ENCODE data around the gene CTXN1.
"Not testable (repeated sequence)": the region's sequence is repeated elsewhere in the genome, so short reads cannot be mapped to it uniquely, and the experiment has no call there.

The CTXN1 gene

DNA sequence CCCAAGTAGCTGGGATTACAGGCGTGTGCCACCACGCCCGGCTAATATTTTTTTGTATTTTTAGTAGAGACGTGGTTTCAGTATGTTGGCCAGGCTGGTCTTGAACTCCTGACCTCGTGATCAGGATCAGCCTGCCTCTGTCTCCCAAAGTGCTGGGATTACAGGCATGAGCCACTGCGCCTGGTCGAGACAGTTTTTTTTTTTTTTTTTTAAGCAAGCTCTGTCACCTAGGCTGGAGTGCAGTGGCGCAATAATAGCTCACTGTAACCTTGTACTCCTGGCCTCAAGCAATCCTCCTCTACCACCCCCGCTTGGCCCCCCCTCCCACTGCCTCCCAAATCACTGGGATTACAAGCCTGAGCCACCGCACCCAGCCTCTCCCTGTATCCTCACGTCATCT is 28.6 kb downstream of the CTXN1 start:
- Histone ChIP-seq H3K79me2 (ENCODE audit: control insufficient read depth, insufficient read depth, low read length, unreplicated experiment) (no peaks in the 10 kb centered on the region), H3K4me1 (ENCODE audit: control insufficient read depth, insufficient read depth, low read length, unreplicated experiment) (no peaks in the 10 kb centered on the region), H3K27ac (ENCODE audit: low read depth, low read length) (no peak overlapping the region), H3K27me3 (ENCODE audit: insufficient read depth, low read length) (no peaks in the 10 kb centered on the region), H3K36me3 (ENCODE audit: insufficient read depth, low read length) (no peaks in the 10 kb centered on the region), H3K4me3 (ENCODE audit: low read depth, low read length) (no peak overlapping the region), H2AFZ (ENCODE audit: low read length, unreplicated experiment) (no peak overlapping the region)

DNA sequence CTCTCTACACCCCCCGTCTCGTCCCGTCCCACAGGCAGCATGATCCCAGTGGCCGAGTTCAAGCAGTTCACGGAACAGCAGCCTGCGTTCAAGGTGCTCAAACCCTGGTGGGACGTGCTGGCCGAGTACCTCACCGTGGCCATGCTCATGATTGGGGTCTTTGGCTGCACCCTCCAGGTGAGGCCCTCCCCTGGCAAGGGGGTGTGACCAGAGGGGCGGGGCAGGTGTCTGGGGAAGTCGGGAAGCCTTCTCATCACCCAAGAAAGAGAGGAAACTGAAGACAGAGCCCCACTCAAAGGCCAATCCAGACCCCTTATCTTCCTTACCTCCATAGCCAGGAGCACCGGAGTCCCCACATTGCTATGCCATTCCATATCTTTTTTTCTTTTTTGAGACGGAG is 30.4 kb downstream of the CTXN1 start:
- no peaks in the 10 kb centered on the region for H3K36me3 ChIP-seq (ENCODE audit: insufficient read depth, low read length)
- no peaks in the 10 kb centered on the region for H3K79me2 ChIP-seq (ENCODE audit: control insufficient read depth, insufficient read depth, low read length, unreplicated experiment)
- no peaks in the 10 kb centered on the region for H3K27me3 ChIP-seq (ENCODE audit: insufficient read depth, low read length)
- H3K4me1 ChIP-seq (ENCODE audit: control insufficient read depth, insufficient read depth, low read length, unreplicated experiment), result no peaks in the 10 kb centered on the region
- H2AFZ ChIP-seq (ENCODE audit: low read length, unreplicated experiment), result no peak overlapping the region
- no peak overlapping the region for H3K4me3 ChIP-seq (ENCODE audit: low read depth, low read length)
- no peak overlapping the region for H3K27ac ChIP-seq (ENCODE audit: low read depth, low read length)

GRCh38 chr19:7894612-7895309 is 31.2 kb downstream of the CTXN1 start:
- no peaks in the 10 kb centered on the region for H3K36me3 ChIP-seq (ENCODE audit: insufficient read depth, low read length)
- no peaks in the 10 kb centered on the region for H3K27me3 ChIP-seq (ENCODE audit: insufficient read depth, low read length)
- H3K79me2 ChIP-seq (ENCODE audit: control insufficient read depth, insufficient read depth, low read length, unreplicated experiment), result peaks cover 3% of the 10 kb centered on the region
- H3K4me1 ChIP-seq (ENCODE audit: control insufficient read depth, insufficient read depth, low read length, unreplicated experiment), result no peaks in the 10 kb centered on the region
- no peak overlapping the region for H2AFZ ChIP-seq (ENCODE audit: low read length, unreplicated experiment)
- H3K27ac ChIP-seq (ENCODE audit: low read depth, low read length), result no peak overlapping the region
- H3K4me3 ChIP-seq (ENCODE audit: low read depth, low read length), result no peak overlapping the region

- H3K4me1 ChIP-seq (ENCODE audit: control insufficient read depth, insufficient read depth, low read length, unreplicated experiment); H3K36me3 ChIP-seq (ENCODE audit: insufficient read depth, low read length); H3K27ac ChIP-seq (ENCODE audit: low read depth, low read length); H3K79me2 ChIP-seq (ENCODE audit: control insufficient read depth, insufficient read depth, low read length, unreplicated experiment); H3K4me3 ChIP-seq (ENCODE audit: low read depth, low read length); H3K27me3 ChIP-seq (ENCODE audit: insufficient read depth, low read length); H2AFZ ChIP-seq (ENCODE audit: low read length, unreplicated experiment): not testable (repeated sequence)
Observed at GRCh38 chr19:7893362-7894101, 32.4 kb downstream of the CTXN1 start.

GRCh38 chr19:7888826-7889217 is 37.1 kb downstream of the CTXN1 start:
- no peaks in the 10 kb centered on the region for H3K4me1 ChIP-seq (ENCODE audit: control insufficient read depth, insufficient read depth, low read length, unreplicated experiment)
- no peaks in the 10 kb centered on the region for H3K27me3 ChIP-seq (ENCODE audit: insufficient read depth, low read length)
- H2AFZ ChIP-seq (ENCODE audit: low read length, unreplicated experiment), result peak overlapping the region; percentile 23
- peak overlapping the region; percentile 92 for H3K4me3 ChIP-seq (ENCODE audit: low read depth, low read length)
- no peaks in the 10 kb centered on the region for H3K36me3 ChIP-seq (ENCODE audit: insufficient read depth, low read length)
- H3K27ac ChIP-seq (ENCODE audit: low read depth, low read length), result no peak overlapping the region
- peaks cover 3% of the 10 kb centered on the region for H3K79me2 ChIP-seq (ENCODE audit: control insufficient read depth, insufficient read depth, low read length, unreplicated experiment)

DNA sequence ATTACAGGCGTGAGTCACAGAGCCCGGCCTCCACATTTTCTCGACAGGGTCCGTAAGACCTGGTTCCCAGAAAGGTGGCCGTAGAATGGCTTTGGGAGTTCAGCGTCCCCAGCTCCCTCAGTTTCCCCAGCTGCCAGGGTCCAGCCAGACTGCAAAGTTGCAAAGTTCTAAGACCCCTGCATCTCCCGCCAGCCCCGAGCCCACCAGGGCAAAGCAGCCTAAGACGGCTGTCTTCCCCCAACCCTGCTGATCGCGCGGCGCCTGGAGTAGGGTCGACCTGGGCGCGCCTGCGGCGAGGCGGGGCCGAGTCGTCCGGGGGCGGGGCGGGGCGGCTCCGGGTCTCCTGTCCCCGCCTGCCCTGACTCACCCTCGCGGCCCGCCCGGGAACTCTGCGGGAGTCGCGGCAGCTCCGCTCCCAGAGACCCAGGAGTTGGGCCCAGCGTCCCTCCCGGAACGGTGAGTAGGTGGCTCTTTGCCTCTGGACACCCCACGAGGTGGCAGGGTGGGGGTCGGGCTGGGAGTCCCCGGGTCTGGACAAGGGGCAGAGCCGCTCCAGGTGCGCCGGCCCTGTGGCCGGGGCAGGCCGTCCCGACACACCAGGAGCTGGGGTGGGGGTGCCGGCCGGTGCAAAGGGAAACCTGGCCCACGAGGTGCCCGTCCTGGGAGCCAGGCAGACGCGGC is 37.6 kb downstream of the CTXN1 start, which contains the start of gene LRRC8E:
TSS of gene LRRC8E (plus strand) at position 366 of the 681 bp plus-strand sequence. CDS start 7,094 bp downstream, outside the sequence.
- Histone ChIP-seq H3K4me3 (ENCODE audit: low read depth, low read length) (peak within 1 kb of the TSS; percentile 92), H3K27me3 (ENCODE audit: insufficient read depth, low read length) (no peaks in the 10 kb centered on the region), H3K79me2 (ENCODE audit: control insufficient read depth, insufficient read depth, low read length, unreplicated experiment) (peaks cover 3% of the 10 kb centered on the region), H3K36me3 (ENCODE audit: insufficient read depth, low read length) (no peaks in the 10 kb centered on the region), H2AFZ (ENCODE audit: low read length, unreplicated experiment) (peak within 1 kb of the TSS; percentile 23), H3K4me1 (ENCODE audit: control insufficient read depth, insufficient read depth, low read length, unreplicated experiment) (no peaks in the 10 kb centered on the region), H3K27ac (ENCODE audit: low read depth, low read length) (no peak within 1 kb of the TSS)

- no peak overlapping the region for H2AFZ ChIP-seq (ENCODE audit: low read length, unreplicated experiment)
- H3K36me3 ChIP-seq (ENCODE audit: insufficient read depth, low read length), result no peaks in the 10 kb centered on the region
- H3K4me1 ChIP-seq (ENCODE audit: control insufficient read depth, insufficient read depth, low read length, unreplicated experiment), result no peaks in the 10 kb centered on the region
- H3K27ac ChIP-seq (ENCODE audit: low read depth, low read length), result no peak overlapping the region
- H3K4me3 ChIP-seq (ENCODE audit: low read depth, low read length), result peak overlapping the region; percentile 92; the same call in 1 of the 2 replicates
- H3K79me2 ChIP-seq (ENCODE audit: control insufficient read depth, insufficient read depth, low read length, unreplicated experiment), result peaks cover 3% of the 10 kb centered on the region
- H3K27me3 ChIP-seq (ENCODE audit: insufficient read depth, low read length), result no peaks in the 10 kb centered on the region
Observed at GRCh38 chr19:7887408-7888144, 38.4 kb downstream of the CTXN1 start.

- Histone ChIP-seq H3K4me1 (ENCODE audit: control insufficient read depth, insufficient read depth, low read length, unreplicated experiment) (no peaks in the 10 kb centered on the region), H3K36me3 (ENCODE audit: insufficient read depth, low read length) (no peaks in the 10 kb centered on the region), H2AFZ (ENCODE audit: low read length, unreplicated experiment) (no peak overlapping the region), H3K4me3 (ENCODE audit: low read depth, low read length) (no peak overlapping the region), H3K27ac (ENCODE audit: low read depth, low read length) (no peak overlapping the region), H3K27me3 (ENCODE audit: insufficient read depth, low read length) (no peaks in the 10 kb centered on the region), H3K79me2 (ENCODE audit: control insufficient read depth, insufficient read depth, low read length, unreplicated experiment) (peaks cover 3% of the 10 kb centered on the region)
Observed at GRCh38 chr19:7885818-7886217, 40.1 kb downstream of the CTXN1 start.

DNA sequence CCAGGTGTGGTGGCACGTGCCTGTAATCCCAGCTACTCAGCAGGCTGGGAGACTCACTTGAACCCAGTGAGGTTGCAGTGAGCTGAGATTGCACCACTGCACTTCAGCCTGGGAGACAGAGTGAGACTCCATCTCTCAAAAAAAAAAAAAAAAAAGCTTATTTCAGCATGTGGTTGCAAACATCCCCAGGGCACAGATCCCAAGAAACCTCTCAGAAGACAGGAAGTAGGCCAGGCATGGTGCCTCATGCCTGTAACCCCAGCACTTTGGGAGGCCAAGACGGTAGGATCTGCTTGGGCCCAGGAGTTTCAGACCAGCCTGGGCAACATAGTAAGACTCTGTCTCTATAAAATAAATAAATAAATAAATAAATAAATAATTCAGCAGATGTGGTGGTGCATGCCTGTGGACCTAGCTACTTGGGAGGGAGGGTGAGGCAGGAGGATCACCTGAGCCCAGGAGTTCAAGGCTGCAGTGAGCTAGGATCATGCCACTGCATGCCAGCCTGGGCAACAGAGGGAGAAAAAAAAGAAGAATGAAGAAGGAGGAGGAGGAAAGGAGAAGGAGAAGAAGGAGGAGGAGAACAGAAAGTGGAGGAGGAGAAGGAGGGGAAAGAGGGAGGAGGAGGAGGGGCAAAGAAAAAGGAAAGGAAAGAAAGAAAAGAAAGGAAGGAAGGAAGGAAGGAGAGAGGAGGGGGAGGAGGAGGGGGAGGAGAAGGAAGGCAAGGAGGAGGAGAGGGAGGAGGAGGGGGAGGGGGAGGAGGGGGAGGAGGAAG is 42.0 kb downstream of the CTXN1 start:
- no peaks in the 10 kb centered on the region for H3K36me3 ChIP-seq (ENCODE audit: insufficient read depth, low read length)
- no peaks in the 10 kb centered on the region for H3K4me1 ChIP-seq (ENCODE audit: control insufficient read depth, insufficient read depth, low read length, unreplicated experiment)
- H3K27ac ChIP-seq (ENCODE audit: low read depth, low read length), result no peak overlapping the region

GRCh38 chr19:7883105-7883504 is 42.8 kb downstream of the CTXN1 start:
- no peaks in the 10 kb centered on the region for H3K27me3 ChIP-seq (ENCODE audit: insufficient read depth, low read length)
- H3K4me1 ChIP-seq (ENCODE audit: control insufficient read depth, insufficient read depth, low read length, unreplicated experiment), result no peaks in the 10 kb centered on the region

More for the DNA sequence above, 42.0 kb downstream of the CTXN1 start:
- no peak overlapping the region for H2AFZ ChIP-seq (ENCODE audit: low read length, unreplicated experiment)
- H3K27me3 ChIP-seq (ENCODE audit: insufficient read depth, low read length), result no peaks in the 10 kb centered on the region
- no peaks in the 10 kb centered on the region for H3K79me2 ChIP-seq (ENCODE audit: control insufficient read depth, insufficient read depth, low read length, unreplicated experiment)
- no peak overlapping the region for H3K4me3 ChIP-seq (ENCODE audit: low read depth, low read length)

More at GRCh38 chr19:7883105-7883504, 42.8 kb downstream of the CTXN1 start:
- Histone ChIP-seq H2AFZ (ENCODE audit: low read length, unreplicated experiment) (no peak overlapping the region), H3K4me3 (ENCODE audit: low read depth, low read length) (no peak overlapping the region), H3K79me2 (ENCODE audit: control insufficient read depth, insufficient read depth, low read length, unreplicated experiment) (no peaks in the 10 kb centered on the region), H3K27ac (ENCODE audit: low read depth, low read length) (no peak overlapping the region), H3K36me3 (ENCODE audit: insufficient read depth, low read length) (no peaks in the 10 kb centered on the region)

Data from ACC112 (cell line).